ENCODE results near the gene PRR15.

PRR15 gene

GRCh38 chr7:29567174-29567573, 3.5 kb downstream of the PRR15 start:
- no peaks in the 10 kb centered on the region for H3K79me1 ChIP-seq (ENCODE audit: low read depth, low read length)
- H2BK15ac ChIP-seq (ENCODE audit: low read length): no peak overlapping the region
- H2BK5ac ChIP-seq (ENCODE audit: low read length): no peak overlapping the region
- no peaks in the 10 kb centered on the region for H3K9me3 ChIP-seq (replicated peaks in 1 of 2; ENCODE audit: control insufficient read depth in 2 of 2, insufficient read depth in 1 of 2, low read depth in 1 of 2, low read length in 2 of 2)
- no peak overlapping the region for H4K91ac ChIP-seq (ENCODE audit: low read depth, low read length, poor library complexity)
- no peak overlapping the region for H3K18ac ChIP-seq (ENCODE audit: low read length)
- H3K4ac ChIP-seq (ENCODE audit: low read length): no peak overlapping the region
- H2BK120ac ChIP-seq (ENCODE audit: low read depth, low read length): no peak overlapping the region
- no peak overlapping the region for H3K27ac ChIP-seq (replicated peaks; ENCODE audit: low read length)
- H3K14ac ChIP-seq (ENCODE audit: low read length): no peak overlapping the region
- H2AFZ ChIP-seq (ENCODE audit: low read length): no peak overlapping the region
- no peak overlapping the region for H3K23ac ChIP-seq (ENCODE audit: low read depth, low read length, poor library complexity)
- H3K36me3 ChIP-seq (replicated peaks in 1 of 2; ENCODE audit: control insufficient read depth in 2 of 2, insufficient read depth in 2 of 2, low read length in 2 of 2): no peaks in the 10 kb centered on the region
- DNase-seq (ENCODE audit: low spot score): no peak
- peaks cover 15 to 80% (median 49%) of the 10 kb centered on the region in 3 experiments for H3K27me3 ChIP-seq (ENCODE audit: control insufficient read depth in 3 of 3, insufficient read depth in 3 of 3, low read depth in 1 of 3, low read length in 3 of 3)
- no peak overlapping the region for H2AK5ac ChIP-seq (ENCODE audit: low read depth, low read length)
- H3K4me2 ChIP-seq (ENCODE audit: insufficient read depth, low read length, poor library complexity, severe bottlenecking): no peak overlapping the region
- no peak overlapping the region for H3K4me3 ChIP-seq (ENCODE audit: low read length in 2 of 2)
- H4K8ac ChIP-seq (ENCODE audit: low read depth, low read length): no peak overlapping the region
- WGBS, 2 donors (ENCODE audit: extremely low coverage in 2 of 2, insufficient read length in 2 of 2, insufficient replicate concordance in 1 of 2): no CpG with 5 or more reads among the region's 2 CpGs
- no peak overlapping the region for H2BK12ac ChIP-seq (ENCODE audit: low read length)
- no peak overlapping the region for H3K9ac ChIP-seq (ENCODE audit: low read depth, low read length, poor library complexity)
- H3K4me1 ChIP-seq (ENCODE audit: control insufficient read depth in 2 of 2, insufficient read depth in 1 of 2, low read depth in 1 of 2, low read length in 2 of 2): peaks cover 9 to 19% of the 10 kb centered on the region in 2 donors

- H3K18ac ChIP-seq (ENCODE audit: low read length): no peak overlapping the region
- H3K27me3 ChIP-seq (ENCODE audit: control insufficient read depth in 3 of 3, insufficient read depth in 3 of 3, low read depth in 1 of 3, low read length in 3 of 3): peaks cover 15 to 58% (median 29%) of the 10 kb centered on the region in 3 experiments
- peaks cover 2% of the 10 kb centered on the region for H3K79me1 ChIP-seq (ENCODE audit: low read depth, low read length)
- no peak overlapping the region for H2BK120ac ChIP-seq (ENCODE audit: low read depth, low read length)
- H3K4me1 ChIP-seq (ENCODE audit: control insufficient read depth in 2 of 2, insufficient read depth in 1 of 2, low read depth in 1 of 2, low read length in 2 of 2): peaks cover 5 to 6% of the 10 kb centered on the region in 2 donors
- no peaks in the 10 kb centered on the region for H3K9me3 ChIP-seq (replicated peaks in 1 of 2; ENCODE audit: control insufficient read depth in 2 of 2, insufficient read depth in 1 of 2, low read depth in 1 of 2, low read length in 2 of 2)
- H4K91ac ChIP-seq (ENCODE audit: low read depth, low read length, poor library complexity): no peak overlapping the region
- H3K36me3 ChIP-seq (replicated peaks in 1 of 2; ENCODE audit: control insufficient read depth in 2 of 2, insufficient read depth in 2 of 2, low read length in 2 of 2): no peaks in the 10 kb centered on the region
- no peak overlapping the region for H2AK5ac ChIP-seq (ENCODE audit: low read depth, low read length)
- DNase-seq (ENCODE audit: low spot score): no peak
- H2BK5ac ChIP-seq (ENCODE audit: low read length): no peak overlapping the region
- H4K8ac ChIP-seq (ENCODE audit: low read depth, low read length): no peak overlapping the region
- no peak overlapping the region for H3K27ac ChIP-seq (replicated peaks; ENCODE audit: low read length)
- no peak overlapping the region for H3K23ac ChIP-seq (ENCODE audit: low read depth, low read length, poor library complexity)
- H3K9ac ChIP-seq (ENCODE audit: low read depth, low read length, poor library complexity): no peak overlapping the region
- no peak overlapping the region for H2BK12ac ChIP-seq (ENCODE audit: low read length)
- no peak overlapping the region for H2BK15ac ChIP-seq (ENCODE audit: low read length)
- H3K4me2 ChIP-seq (ENCODE audit: insufficient read depth, low read length, poor library complexity, severe bottlenecking): no peak overlapping the region
- WGBS, 2 donors (ENCODE audit: extremely low coverage in 2 of 2, insufficient read length in 2 of 2, insufficient replicate concordance in 1 of 2): no CpG with 5 or more reads among the region's 6 CpGs
- no peak overlapping the region for H3K14ac ChIP-seq (ENCODE audit: low read length)
- H2AFZ ChIP-seq (ENCODE audit: low read length): no peak overlapping the region
- no peak overlapping the region for H3K4ac ChIP-seq (ENCODE audit: low read length)
- H3K4me3 ChIP-seq (ENCODE audit: low read length in 2 of 2): no peak overlapping the region
Measured at GRCh38 chr7:29569648-29570047, 6.0 kb downstream of the PRR15 start.

DNA sequence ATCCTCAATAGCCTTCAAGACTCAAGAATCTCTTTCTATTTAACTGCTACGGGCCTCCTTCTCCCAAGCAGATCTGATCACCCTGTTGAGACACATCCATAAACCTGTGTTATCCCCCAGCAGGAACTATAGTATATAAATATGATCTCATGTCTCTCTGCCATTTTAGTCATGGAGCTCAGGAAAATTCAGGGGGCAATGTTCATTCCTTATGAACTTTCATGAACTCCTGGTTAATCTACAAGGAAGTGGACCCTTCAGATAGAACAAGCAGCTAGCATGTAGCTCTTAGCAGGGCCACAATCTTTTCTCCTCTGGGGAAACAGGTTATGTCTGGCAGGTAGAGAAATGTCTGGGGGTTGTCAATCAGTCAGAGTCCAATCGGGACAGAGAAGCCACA, 8.9 kb downstream of the PRR15 start:
- H3K79me1 ChIP-seq (ENCODE audit: low read depth, low read length): peaks cover 2% of the 10 kb centered on the region

DNA sequence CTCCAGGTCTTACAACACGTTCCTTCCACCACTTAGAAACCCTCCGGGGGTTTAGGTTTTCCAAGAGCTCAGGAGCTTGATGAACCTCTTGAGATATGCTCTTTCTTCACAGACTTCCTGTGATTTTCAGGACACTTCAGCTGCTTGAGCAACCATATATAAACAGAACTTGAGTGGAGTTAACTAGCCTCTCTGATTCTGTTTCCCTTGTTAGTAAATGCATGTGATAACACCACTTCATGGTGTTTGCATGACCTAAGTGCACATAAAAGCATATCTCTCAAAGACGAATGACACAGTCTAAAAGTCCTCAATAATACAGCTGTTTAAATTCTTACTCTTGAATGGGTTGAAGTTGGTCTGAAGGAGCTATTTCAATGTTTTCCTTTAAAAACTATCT, 9.9 kb downstream of the PRR15 start:
- WGBS, 2 donors (ENCODE audit: extremely low coverage in 2 of 2, insufficient read length in 2 of 2, insufficient replicate concordance in 1 of 2): no CpG with 5 or more reads among the region's 3 CpGs
- peaks cover 0 to 2% of the 10 kb centered on the region in 2 donors for H3K4me1 ChIP-seq (ENCODE audit: control insufficient read depth in 2 of 2, insufficient read depth in 1 of 2, low read depth in 1 of 2, low read length in 2 of 2)

More for the DNA sequence above, 8.9 kb downstream of the PRR15 start:
- no peak overlapping the region for H3K9ac ChIP-seq (ENCODE audit: low read depth, low read length, poor library complexity)
- no peaks in the 10 kb centered on the region for H3K36me3 ChIP-seq (replicated peaks in 1 of 2; ENCODE audit: control insufficient read depth in 2 of 2, insufficient read depth in 2 of 2, low read length in 2 of 2)
- H3K4me2 ChIP-seq (ENCODE audit: insufficient read depth, low read length, poor library complexity, severe bottlenecking): no peak overlapping the region
- H4K8ac ChIP-seq (ENCODE audit: low read depth, low read length): no peak overlapping the region
- no peak overlapping the region for H3K27ac ChIP-seq (replicated peaks; ENCODE audit: low read length)
- no peak overlapping the region for H2AK5ac ChIP-seq (ENCODE audit: low read depth, low read length)
- no peak overlapping the region for H2BK12ac ChIP-seq (ENCODE audit: low read length)
- no peak overlapping the region for H3K18ac ChIP-seq (ENCODE audit: low read length)
- no peak overlapping the region for H2BK120ac ChIP-seq (ENCODE audit: low read depth, low read length)
- no peak overlapping the region for H4K91ac ChIP-seq (ENCODE audit: low read depth, low read length, poor library complexity)
- H3K4ac ChIP-seq (ENCODE audit: low read length): no peak overlapping the region
- DNase-seq (ENCODE audit: low spot score): no peak
- no peak overlapping the region for H2BK5ac ChIP-seq (ENCODE audit: low read length)
- no peak overlapping the region for H3K23ac ChIP-seq (ENCODE audit: low read depth, low read length, poor library complexity)
- H2BK15ac ChIP-seq (ENCODE audit: low read length): no peak overlapping the region
- H3K27me3 ChIP-seq (ENCODE audit: control insufficient read depth in 3 of 3, insufficient read depth in 3 of 3, low read depth in 1 of 3, low read length in 3 of 3): peaks cover 0 to 31% (median 0%) of the 10 kb centered on the region in 3 experiments
- no peak overlapping the region for H3K14ac ChIP-seq (ENCODE audit: low read length)
- H3K4me1 ChIP-seq (ENCODE audit: control insufficient read depth in 2 of 2, insufficient read depth in 1 of 2, low read depth in 1 of 2, low read length in 2 of 2): peaks cover 0 to 2% of the 10 kb centered on the region in 2 donors
- no CpG with 5 or more reads among the region's 2 CpGs for WGBS, 2 donors (ENCODE audit: extremely low coverage in 2 of 2, insufficient read length in 2 of 2, insufficient replicate concordance in 1 of 2)
- H3K4me3 ChIP-seq (ENCODE audit: low read length in 2 of 2): no peak overlapping the region
- H3K9me3 ChIP-seq (replicated peaks in 1 of 2; ENCODE audit: control insufficient read depth in 2 of 2, insufficient read depth in 1 of 2, low read depth in 1 of 2, low read length in 2 of 2): peaks cover 2 to 5% of the 10 kb centered on the region in 2 donors
- H2AFZ ChIP-seq (ENCODE audit: low read length): no peak overlapping the region

More for the DNA sequence above, 9.9 kb downstream of the PRR15 start:
- Histone ChIP-seq H2AK5ac (ENCODE audit: low read depth, low read length) (no peak overlapping the region), H3K14ac (ENCODE audit: low read length) (no peak overlapping the region), H4K8ac (ENCODE audit: low read depth, low read length) (no peak overlapping the region), H2BK12ac (ENCODE audit: low read length) (no peak overlapping the region), H3K4ac (ENCODE audit: low read length) (no peak overlapping the region), H3K4me2 (ENCODE audit: insufficient read depth, low read length, poor library complexity, severe bottlenecking) (no peak overlapping the region), H2BK15ac (ENCODE audit: low read length) (no peak overlapping the region), H3K27me3 (ENCODE audit: control insufficient read depth in 3 of 3, insufficient read depth in 3 of 3, low read depth in 1 of 3, low read length in 3 of 3) (peaks cover 0 to 21% (median 0%) of the 10 kb centered on the region in 3 experiments), H2AFZ (ENCODE audit: low read length) (no peak overlapping the region), H3K79me1 (ENCODE audit: low read depth, low read length) (peaks cover 2% of the 10 kb centered on the region), H2BK5ac (ENCODE audit: low read length) (no peak overlapping the region), H3K9ac (ENCODE audit: low read depth, low read length, poor library complexity) (no peak overlapping the region), H3K4me3 (ENCODE audit: low read length in 2 of 2) (no peak overlapping the region), H3K36me3 (replicated peaks in 1 of 2; ENCODE audit: control insufficient read depth in 2 of 2, insufficient read depth in 2 of 2, low read length in 2 of 2) (no peaks in the 10 kb centered on the region), H3K18ac (ENCODE audit: low read length) (no peak overlapping the region), H3K9me3 (replicated peaks in 1 of 2; ENCODE audit: control insufficient read depth in 2 of 2, insufficient read depth in 1 of 2, low read depth in 1 of 2, low read length in 2 of 2) (peaks cover 2 to 8% of the 10 kb centered on the region in 2 donors), H3K23ac (ENCODE audit: low read depth, low read length, poor library complexity) (no peak overlapping the region), H2BK120ac (ENCODE audit: low read depth, low read length) (no peak overlapping the region), H4K91ac (ENCODE audit: low read depth, low read length, poor library complexity) (no peak overlapping the region), H3K27ac (replicated peaks; ENCODE audit: low read length) (no peak overlapping the region)
- DNase-seq (ENCODE audit: low spot score): no peak
